Middle frontal gyrus (tissue), 1 donor: ENCODE measurements around the gene STK32B.
"Not testable (repeated sequence)": the region's sequence is repeated elsewhere in the genome, so short reads cannot be mapped to it uniquely, and the experiment has no call there.

Source experiments
- DNase-seq: peaks from one replicate; pipeline ENCODE4 v3.0.0-alpha.2; 2015; ENCODE audit warnings: low spot score; ENCODE audit errors: extremely low spot score

Gene STK32B

GRCh38 chr4:5429747-5430146 is 378.5 kb downstream of the STK32B start:
- DNase-seq, result no peak

- DNase-seq, result no peak
These were observed 381.9 kb downstream of the STK32B start for GRCh38 chr4:5433196-5433595.

DNA sequence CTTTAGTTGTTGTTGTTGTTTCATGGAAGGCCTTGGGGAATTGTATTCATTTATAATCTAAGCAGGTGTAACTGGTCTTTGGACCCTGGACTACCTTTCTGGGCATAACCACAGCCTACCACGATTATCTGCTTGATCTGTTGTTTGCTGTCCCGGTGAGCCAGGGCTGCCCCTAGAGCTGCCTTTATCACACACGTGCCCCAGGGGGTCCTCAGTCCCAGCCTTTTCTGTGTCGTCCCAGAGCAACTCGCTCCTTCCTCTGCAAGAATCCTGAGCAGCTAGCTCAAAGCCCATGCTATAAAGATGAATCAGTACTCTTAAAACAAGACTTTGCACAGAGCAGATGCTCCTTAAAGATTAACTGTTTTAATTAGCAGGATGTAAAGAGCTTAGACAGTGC is 383.9 kb downstream of the STK32B start:
- no peak for DNase-seq

DNA sequence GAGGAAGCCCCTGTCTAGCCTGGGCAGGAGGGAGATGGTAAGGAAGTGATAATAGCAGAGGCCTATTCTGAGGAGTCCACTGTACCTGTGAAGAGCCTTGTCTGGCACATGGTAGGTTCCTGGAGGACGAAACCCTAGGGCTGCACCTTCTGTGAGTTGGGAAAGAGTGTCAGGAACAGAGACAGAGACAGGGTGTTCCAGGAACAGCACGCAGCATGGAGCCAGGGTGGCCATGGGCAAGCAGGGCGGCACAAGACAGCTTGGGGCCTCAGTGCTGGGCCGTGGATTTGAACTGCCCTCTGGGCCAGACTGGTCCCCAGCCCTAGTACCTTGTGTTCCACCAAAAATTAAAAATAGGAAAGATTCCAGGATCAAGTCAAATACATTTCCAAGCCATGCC is 384.5 kb downstream of the STK32B start:
- no peak for DNase-seq

DNA sequence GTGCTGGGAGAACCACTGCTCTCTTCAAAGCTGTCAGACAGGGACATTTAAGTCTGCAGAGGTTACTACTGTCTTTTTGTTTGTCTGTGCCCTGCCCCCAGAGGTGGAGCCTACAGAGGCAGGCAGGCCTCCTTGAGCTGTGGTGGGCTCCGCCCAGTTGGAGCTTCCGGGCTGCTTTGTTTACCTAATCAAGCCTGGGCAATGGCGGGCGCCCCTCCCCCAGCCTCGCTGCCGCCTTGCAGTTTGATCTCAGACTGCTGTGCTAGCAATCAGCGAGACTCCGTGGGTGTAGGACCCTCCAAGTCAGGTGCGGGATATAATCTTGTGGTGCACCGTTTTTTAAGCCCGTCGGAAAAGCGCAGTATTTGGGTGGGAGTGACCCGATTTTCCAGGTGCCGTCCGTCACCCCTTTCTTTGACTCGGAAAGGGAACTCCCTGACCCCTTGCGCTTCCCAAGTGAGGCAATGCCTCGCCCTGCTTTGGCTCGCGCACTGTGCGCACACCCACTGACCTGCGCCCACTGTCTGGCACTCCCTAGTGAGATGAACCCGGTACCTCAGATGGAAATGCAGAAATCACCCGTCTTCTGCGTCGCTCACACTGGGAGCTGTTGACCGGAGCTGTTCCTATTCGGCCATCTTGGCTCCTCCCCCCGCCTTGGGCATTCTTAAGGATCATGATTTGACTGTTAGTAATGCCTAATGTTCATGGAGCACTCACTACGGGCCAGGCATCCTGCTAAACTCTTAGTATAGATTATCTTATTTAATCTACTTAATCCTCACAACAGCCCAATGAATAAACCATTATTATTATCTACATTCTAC is 392.9 kb downstream of the STK32B start:
- DNase-seq, result not testable (repeated sequence)

GRCh38 chr4:5444918-5445517 is 393.7 kb downstream of the STK32B start:
- no peak for DNase-seq

DNA sequence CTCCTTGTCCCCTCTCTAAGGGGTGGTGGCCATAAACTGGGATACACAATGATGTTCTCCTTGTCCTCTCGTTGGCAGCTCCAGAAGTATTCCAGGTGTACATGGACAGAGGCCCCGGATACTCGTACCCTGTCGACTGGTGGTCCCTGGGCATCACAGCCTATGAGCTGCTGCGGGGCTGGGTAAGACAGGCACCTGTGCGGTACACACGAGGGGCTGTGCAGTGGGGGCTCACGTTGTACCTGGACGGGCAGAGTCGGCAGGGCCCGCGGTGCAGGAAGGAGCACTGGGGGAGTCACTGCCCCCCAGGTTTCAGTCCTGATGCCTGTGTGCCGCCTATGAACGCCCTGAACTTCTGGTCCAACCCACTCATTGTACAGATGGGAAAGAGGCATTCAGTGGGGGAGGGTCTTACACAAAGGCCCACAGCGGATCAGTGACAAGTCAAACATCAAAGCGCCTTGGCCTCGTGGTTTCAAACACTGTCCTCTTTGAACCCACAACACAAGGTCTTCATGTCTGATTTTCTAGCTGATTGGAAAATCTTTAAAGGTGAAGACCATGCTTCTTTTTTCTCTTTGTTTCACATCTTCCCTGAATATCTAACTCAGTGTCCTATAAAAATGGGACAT is 395.4 kb downstream of the STK32B start:
- DNase-seq, result no peak

- DNase-seq, result no peak
These were observed 396.5 kb downstream of the STK32B start for GRCh38 chr4:5447755-5448154.

GRCh38 chr4:5448221-5448620 is 396.9 kb downstream of the STK32B start:
- DNase-seq, result no peak

DNA sequence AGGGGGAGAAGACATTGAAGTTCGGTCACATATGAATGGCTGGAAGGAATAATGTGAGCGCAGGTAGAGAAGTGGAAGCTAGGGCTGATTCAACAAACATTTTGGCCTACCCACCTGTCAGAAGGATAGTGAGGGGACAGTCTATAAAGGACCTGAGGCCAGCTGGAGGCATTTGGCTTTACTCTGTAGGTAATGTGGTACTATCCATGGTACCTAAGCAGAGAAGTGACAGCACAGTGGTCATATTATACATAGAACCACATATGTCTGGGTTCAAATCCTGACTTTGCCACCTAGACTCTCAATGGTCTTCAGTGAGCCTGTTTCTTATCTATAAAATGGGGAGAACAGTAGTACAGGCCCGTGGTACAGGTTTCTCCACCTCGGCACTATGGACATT is 400.0 kb downstream of the STK32B start:
- DNase-seq, result no peak

DNA sequence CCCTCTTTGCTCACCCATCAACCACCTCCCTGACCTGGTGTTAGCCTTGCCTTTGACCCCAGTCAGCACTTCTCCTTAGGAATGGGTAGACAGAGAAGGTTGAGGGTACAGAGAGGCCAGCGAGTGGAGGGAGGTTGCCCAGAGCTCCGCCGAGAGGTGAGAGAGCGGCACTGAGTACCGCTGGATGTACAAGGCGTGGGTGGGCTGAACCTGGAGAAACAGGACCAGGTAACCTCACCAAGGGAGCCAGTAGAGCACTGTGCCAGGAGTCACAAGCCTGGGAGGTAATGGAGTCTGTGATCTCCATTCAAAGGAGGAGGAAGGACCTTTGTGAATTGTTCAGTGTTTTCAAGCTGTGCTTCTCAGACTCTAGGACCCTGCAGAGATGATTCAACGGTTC is 400.9 kb downstream of the STK32B start:
- DNase-seq, result no peak

DNA sequence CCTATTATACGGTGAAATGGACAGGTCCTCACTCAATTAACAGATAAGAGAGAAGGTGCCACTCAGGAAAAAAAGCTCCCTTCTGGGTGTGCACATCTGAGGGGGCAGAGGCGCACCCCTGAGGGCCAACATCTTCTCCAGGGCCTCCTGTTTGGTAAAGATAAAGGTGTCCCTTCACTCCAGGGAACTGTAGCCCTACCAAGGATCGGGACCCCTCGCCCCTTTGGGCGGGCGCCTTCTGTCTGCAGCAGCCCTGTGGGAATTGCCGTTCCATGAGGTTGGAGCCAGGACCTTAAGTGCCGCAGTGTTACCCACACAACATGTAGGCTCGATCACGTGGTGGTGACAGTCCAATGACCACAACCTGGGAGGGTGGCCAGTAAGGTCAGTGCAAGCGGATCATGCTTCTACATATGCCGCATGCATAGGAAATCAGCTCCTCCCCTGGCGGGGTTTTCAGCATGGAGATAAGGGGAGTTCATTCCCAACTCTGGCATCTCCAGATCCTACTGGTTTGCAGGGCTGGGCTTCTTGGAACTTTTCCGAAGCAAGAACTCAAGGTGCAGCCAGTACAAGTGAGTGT is 403.8 kb downstream of the STK32B start:
- DNase-seq, result no peak

DNA sequence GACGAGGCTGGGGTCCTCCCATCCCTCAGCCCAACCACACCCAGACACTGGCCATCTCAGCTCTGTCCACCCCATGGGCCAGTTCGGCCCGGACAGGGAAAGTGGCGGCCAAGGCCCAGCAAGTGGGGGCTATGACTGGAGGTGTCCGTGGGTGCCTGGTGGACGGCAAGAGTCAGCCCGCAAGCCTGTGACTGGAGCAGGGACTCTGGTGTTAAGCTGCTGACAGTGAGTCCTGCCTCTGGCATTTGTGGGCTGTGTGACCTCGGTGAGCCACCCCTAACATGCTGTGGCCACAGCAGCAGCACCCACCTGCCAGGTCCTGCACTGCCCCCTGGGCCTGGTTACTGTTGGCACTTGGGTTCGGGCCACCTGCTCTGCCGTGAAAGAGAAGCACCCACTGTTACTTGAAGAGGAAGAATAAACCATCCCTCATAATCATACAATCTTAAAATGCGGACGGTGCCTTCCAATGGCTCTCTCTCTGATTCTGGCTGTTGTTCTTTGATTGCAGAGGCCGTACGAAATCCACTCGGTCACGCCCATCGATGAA is 405.1 kb downstream of the STK32B start:
- no peak for DNase-seq

GRCh38 chr4:5458676-5459075 is 407.4 kb downstream of the STK32B start:
- DNase-seq, result no peak

DNA sequence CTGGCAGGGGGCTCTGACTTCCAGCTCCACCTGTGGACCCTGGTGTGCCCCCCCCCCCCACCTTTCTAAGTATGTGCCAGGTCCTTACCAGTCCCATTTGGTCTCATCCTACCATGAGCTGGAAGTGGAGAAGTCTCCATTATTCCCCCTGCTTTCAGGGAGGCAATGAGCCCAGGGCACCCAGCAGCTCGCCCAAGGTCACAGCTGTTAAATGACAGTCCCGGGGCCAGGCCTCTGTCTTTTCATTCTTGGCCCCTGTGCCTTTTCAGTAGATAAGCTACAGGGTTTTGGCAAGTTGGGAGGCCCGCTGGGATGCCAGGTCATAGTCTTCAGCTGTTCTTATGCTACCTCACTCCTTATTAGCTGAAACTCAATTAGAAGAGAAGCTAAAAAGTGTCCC is 408.0 kb downstream of the STK32B start:
- no peak for DNase-seq

GRCh38 chr4:5460106-5460801 is 409.0 kb downstream of the STK32B start:
- DNase-seq, result no peak

GRCh38 chr4:5461477-5461876 is 410.2 kb downstream of the STK32B start:
- DNase-seq, result no peak

- DNase-seq, result no peak
These were observed 411.1 kb downstream of the STK32B start for GRCh38 chr4:5462254-5462835.

GRCh38 chr4:5462896-5463295 is 411.6 kb downstream of the STK32B start:
- no peak for DNase-seq

DNA sequence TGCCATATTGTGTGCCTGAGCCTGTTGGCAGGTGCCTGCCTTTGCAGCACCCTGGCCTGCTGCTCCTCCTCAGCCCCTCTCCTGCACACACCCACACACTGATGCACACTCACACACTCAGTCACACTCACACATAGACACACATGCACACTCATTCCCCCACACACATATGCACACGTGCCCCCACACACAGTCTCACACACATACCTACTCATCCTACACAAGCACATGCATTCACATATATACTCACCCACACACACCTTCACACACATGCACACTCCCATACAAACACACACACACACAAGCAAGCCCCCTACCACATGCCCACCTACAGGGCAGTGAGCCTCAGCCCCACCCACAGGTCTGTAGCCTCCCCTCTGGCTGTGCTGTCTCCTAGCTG is 412.1 kb downstream of the STK32B start:
- no peak for DNase-seq
